Measurements from ENCODE around the gene ACO2.

Gene ACO2

DNA sequence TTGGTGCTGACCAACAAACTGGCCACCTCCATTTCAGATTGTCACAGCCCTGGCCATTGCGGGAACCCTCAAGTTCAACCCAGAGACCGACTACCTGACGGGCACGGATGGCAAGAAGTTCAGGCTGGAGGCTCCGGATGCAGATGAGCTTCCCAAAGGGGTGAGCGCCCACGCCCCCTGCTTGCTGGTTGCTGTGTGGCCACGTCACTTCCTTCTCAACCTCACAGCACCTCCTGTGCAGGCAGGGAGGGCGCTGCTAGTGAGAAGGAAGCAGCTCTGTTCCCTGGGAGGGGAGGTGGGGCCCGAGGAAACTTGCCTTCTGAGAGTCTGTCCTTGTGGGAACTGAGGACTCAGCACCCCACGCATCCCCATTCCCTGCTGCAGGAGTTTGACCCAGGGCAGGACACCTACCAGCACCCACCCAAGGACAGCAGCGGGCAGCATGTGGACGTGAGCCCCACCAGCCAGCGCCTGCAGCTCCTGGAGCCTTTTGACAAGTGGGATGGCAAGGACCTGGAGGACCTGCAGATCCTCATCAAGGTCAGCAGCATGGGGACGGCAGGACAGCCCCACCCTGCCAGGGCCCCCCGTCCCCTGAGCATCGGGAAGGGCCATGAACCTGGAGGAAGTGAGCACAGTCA is 56.0 kb downstream of the ACO2 start:
- DNase-seq = no peak

- no peak for DNase-seq
Observed at GRCh38 chr22:41525450-41526225, 56.7 kb downstream of the ACO2 start.

DNA sequence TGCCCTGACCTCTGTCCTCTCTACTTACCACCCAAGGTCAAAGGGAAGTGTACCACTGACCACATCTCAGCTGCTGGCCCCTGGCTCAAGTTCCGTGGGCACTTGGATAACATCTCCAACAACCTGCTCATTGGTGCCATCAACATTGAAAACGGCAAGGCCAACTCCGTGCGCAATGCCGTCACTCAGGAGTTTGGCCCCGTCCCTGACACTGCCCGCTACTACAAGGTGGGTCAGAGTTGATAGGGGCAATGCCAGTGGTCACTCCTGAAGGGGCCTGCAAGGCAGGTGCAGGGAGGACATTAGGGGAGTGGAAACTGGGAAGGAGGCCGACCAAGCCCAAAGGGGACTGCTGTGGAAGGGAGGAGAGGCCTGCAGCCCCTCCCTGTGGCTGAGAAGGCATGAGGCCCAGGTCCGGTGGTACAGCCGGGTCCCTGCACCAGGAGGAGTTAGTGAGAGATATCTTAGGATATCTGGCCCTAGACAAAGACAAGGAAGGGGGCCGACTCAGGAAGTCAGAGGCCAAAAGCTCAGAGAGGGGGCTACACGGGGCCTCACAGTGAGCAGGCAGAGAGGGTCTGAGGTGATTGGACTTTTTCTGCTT is 57.4 kb downstream of the ACO2 start:
- DNase-seq = no peak

DNA sequence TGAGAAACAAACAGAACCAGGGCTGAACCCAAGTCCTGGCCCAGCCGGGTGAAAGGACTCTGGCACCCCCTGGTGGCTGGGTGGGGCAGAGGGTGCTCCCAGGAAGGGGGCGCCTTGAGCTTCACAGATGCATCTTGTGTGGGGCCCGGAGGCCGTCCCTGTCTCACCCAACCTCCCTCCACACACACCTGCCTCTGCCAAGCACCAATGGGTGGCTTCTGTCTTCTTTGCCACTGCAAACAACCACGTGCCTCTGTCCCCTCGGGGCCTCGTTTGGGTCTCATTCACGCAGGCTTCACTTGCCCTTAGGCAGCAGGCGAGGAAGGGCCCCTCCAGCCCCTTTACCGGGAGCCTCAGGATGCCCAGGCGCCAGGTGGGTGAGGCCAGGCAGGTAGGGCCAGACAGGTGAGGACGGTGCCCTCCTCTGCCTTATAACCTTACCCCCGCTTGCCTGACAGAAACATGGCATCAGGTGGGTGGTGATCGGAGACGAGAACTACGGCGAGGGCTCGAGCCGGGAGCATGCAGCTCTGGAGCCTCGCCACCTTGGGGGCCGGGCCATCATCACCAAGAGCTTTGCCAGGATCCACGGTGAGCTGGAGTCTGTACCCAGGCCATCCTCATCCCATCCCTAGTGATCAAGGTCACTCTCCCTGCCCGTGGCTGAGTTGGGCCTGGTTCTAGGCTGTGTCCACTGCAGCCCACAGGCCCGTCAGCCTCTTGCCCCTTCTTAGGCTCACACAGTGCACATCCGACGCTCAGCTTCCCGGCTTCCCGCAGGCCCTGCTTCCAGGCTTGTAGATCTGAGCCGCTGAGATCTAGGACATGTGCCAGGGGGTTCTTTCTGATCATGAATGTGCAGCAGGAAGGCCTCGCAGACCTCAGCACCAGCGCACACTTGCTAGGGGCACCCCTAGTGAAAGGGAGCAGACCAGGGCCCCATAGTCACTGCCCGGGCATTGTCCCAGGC is 58.2 kb downstream of the ACO2 start:
- no peak for DNase-seq

DNA sequence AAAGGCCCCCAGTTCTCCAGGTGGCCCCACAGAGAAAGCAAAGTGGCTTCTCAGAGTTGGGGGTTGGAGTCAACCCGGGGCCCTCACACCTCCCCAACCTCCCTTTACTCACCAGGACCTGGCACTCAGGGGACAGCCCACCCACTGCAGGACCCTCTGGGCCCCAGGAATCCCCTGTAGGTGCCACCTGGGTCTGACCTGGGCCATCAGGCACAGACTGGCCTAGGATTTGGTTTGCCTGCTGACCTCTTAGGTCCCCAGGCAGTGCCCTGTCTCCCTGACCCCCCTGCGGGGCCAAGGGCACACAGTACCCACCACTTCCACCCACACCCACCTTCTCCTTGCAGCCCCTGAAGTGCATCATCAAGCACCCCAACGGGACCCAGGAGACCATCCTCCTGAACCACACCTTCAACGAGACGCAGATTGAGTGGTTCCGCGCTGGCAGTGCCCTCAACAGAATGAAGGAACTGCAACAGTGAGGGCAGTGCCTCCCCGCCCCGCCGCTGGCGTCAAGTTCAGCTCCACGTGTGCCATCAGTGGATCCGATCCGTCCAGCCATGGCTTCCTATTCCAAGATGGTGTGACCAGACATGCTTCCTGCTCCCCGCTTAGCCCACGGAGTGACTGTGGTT is 59.3 kb downstream of the ACO2 start:
- no peak for DNase-seq

- DNase-seq = no peak
Observed at GRCh38 chr22:41528938-41529561, 60.1 kb downstream of the ACO2 start.

DNA sequence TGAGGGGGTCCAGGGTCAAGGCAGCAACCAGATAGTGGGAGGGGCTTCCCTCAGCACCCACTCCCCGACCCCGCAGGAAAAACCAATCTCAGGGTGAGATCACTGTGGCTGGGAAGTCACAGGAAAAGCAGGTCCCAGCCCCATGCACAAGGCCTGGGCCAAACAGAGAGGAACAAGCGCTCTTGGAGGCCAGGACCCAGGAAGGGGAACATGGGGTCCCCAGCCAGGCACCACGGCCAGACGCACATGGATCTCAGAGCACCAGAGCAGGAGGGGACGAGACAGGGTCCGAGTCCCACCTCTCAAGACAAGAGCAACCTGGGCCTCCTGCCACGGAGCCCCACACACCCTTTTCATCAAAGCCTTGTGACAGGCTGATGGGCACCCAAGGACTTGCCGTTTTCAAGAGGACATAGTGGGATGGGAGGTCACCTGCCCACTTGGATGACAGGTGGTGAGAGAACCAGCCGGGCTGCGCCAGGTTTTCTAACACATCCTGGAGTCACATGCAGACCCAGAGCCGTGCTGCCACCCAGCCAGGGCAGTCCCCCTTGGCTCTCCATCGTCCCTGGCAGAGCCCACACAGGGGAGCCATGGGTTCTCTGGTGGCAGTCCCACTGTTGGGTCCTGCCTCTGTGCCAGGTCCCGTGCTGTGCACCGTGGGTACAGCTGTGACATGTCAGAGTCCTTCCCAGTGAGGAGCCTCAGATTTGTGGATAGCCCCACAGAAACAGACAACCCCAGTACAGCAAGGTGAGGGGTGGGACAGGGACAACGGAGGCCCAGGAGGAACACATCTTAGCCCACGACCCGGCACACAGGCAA is 62.2 kb downstream of the ACO2 start:
- no peak for DNase-seq

DNA sequence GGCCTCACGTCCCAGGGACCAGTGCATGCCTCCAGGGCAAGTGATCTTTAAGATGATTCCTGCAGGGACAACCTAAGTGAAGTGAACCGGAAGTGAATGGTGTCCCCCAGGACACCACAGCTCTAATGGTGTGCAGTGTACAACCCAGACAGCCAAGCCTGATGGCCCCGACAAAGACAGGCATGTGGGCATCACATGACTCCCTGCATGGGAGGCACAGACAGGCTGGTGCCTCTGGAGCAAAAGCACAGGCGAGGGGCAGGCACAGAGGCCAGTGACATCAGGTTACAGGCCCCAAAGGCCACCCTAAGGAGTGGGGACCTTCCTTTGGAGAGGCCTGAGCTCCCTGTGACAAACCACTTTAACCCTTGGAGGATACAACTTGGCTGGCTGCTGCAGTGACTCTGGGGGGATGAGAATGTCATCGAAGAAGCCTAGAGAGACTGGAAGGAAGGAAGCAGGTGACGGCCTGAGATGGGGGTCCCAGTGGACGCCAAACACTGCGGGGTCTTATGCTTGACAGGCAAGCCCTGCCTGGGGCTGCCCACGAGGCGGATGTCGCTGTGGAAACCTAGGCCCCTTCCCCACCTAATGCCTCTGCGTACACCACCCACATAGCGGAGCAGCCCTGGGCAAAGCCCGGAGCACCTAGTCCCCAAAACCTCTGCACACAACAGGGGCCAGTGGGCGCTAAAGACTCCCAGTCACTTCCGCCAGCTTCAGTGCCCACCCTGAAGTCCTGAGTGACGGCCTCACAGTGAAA is 63.0 kb downstream of the ACO2 start:
- no peak for DNase-seq

- no peak for DNase-seq
Observed at GRCh38 chr22:41532908-41533825, 64.2 kb downstream of the ACO2 start.

GRCh38 chr22:41534219-41534618 is 65.3 kb downstream of the ACO2 start:
- no peak for DNase-seq

- DNase-seq = no peak
Observed at GRCh38 chr22:41535244-41535643, 66.3 kb downstream of the ACO2 start.

- DNase-seq = no peak
Observed at GRCh38 chr22:41537203-41537602, 68.3 kb downstream of the ACO2 start.

- no peak for DNase-seq
Observed at GRCh38 chr22:41538583-41538982, 69.7 kb downstream of the ACO2 start.

DNA sequence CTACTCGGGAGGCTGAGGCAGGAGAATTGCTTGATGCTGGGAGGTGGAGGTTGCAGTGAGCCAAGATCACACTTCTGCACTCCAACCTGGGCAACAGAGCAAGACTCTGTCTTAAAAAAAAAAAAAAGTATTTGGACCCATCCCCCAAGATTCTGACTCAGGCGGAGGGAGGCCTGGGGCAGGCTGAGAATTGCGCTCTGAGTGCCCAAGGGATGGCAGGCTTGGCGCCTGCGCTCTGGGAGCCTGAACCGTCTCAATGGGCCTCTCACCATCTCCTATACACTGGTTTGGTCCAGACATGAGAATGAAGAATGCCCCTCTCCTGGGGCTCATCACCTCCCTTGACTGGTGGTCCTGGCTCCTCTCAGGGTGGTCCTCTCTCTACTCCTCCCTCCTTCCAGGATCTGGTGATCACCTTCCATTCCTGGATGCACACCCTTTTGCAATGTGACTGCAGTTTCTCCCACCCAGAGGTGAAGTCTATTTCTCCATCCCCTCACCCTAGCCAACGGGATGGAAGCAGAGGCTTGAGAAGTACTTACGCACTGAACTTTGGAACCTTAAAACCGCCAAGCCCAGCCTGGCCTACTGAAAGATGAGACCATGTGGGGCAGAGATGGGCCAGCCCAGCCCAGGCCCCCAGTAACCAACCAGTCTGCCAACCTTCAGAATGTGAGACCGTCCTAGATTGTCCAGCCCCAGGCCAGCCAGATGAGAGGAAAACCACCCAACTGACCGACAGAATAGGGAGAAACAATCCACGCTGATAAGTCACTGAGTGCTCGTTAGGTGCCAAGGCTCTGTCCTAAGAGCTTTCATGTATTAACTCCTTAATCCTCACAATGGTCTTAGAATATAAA is 70.5 kb downstream of the ACO2 start:
- no peak for DNase-seq

- DNase-seq = no peak
Observed at GRCh38 chr22:41540006-41540315, 71.0 kb downstream of the ACO2 start.

- no peak for DNase-seq
Observed at GRCh38 chr22:41540365-41540764, 71.4 kb downstream of the ACO2 start.

- no peak for DNase-seq
Observed at GRCh38 chr22:41541484-41541883, 72.6 kb downstream of the ACO2 start.

DNA sequence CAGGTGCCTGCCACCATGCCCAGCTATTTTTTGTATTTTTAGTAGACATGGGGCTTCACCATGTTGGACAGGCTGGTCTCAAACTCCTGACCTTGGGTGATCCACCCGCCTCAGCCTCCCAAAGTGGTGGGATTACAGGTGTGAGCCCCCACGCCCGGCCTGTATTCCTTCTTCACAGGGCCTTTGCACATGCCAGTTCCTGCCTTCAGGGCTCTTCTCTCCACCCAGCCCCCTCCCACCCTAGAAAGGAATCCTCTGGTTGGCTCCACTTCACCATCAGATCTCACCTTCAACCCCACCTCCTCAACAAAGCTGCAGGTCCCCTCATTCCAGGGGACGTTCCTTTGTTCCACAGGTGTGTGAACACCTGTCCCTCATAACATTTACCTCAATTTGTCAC is 73.3 kb downstream of the ACO2 start:
- no peak for DNase-seq
